Heart left ventricle (tissue), 16 donors: ENCODE measurements around the gene NOP53. TPM values are rescaled to one million over a fixed set of nuclear protein-coding genes. Genes with fewer than 3 reads are reported as not detected.

Experiments used
- ATAC-seq, 4 donors: fragments of 200-7000 bp; cut with Tn5 transposase; one replicate each; pipeline ENCODE4 v1.9.1; 2020 to 2022; ENCODE audit warnings: moderate library complexity in 4 of 4, mild to moderate bottlenecking in 3 of 4, moderate number of reproducible peaks in 1 of 4
- DNase-seq, 5 donors: peaks; one replicate each; pipeline ENCODE4 v3.0.0-alpha.2; 2020
- H3K27ac ChIP-seq, 12 donors: fragments of 200-600 bp; sonication (generic) in 4 of 12; one replicate each; pipeline versions ENCODE4 v1.5.0 to v1.8.0; 2016 to 2022; ENCODE audit warnings: mild to moderate bottlenecking in 2 of 12
- H3K27me3 ChIP-seq, 9 donors: fragments of 200-600 bp; sonication (generic) in 2 of 9; one replicate each; pipeline versions ENCODE4 v1.5.1 to v1.8.0; 2016 to 2022; ENCODE audit warnings: mild to moderate bottlenecking in 3 of 9
- H3K36me3 ChIP-seq, 9 donors: fragments of 200-600 bp; sonication (generic) in 2 of 9; one replicate each; pipeline versions ENCODE4 v1.5.0 to v1.8.0; 2018 to 2022; ENCODE audit warnings: mild to moderate bottlenecking in 2 of 9
- H3K4me1 ChIP-seq, 12 donors: fragments of 200-600 bp; sonication (generic) in 4 of 12; one replicate each; pipeline versions ENCODE4 v1.5.0 to v1.8.0; 2016 to 2022; ENCODE audit warnings: mild to moderate bottlenecking in 3 of 12
- H3K4me3 ChIP-seq, 12 donors: fragments of 200-600 bp; sonication (generic) in 4 of 12; one replicate each; pipeline versions ENCODE4 v1.5.0 to v1.8.0; 2017 to 2022; ENCODE audit warnings: mild to moderate bottlenecking in 9 of 12, moderate library complexity in 4 of 12
- H3K9me3 ChIP-seq, 12 donors: fragments of 200-600 bp; sonication (generic) in 4 of 12; one replicate each; pipeline versions ENCODE4 v1.5.0 to v1.8.0; 2016 to 2022; ENCODE audit warnings: mild to moderate bottlenecking in 1 of 12
- CTCF ChIP-seq, 12 donors: fragments of 200-600 bp; sonication (generic) in 4 of 12; IDR thresholded peaks; one replicate each; pipeline versions ENCODE4 v1.5.0 to v1.8.0; 2018 to 2022; ENCODE audit warnings: antibody characterized with exemption in 12 of 12, mild to moderate bottlenecking in 5 of 12
- POLR2A ChIP-seq, 2 donors: fragments of 450-650 bp; IDR thresholded peaks; one replicate each; pipeline ENCODE4 v1.6.1; 2017; ENCODE audit warnings: antibody characterized with exemption in 2 of 2, mild to moderate bottlenecking in 2 of 2, moderate library complexity in 2 of 2
- WGBS, 4 donors: extraction: QIAGEN DNeasy Blood & Tissue Kit in 2 of 4; methylation state at CpG; one replicate each; pipeline versions ENCODE4 v1.1.5 to v1.1.7; 2013 to 2018; 5-methylcytosine and 5-hydroxymethylcytosine counted together
- intact Hi-C, 10 donors: fragments of 100-400 bp; cut with DNase I; formaldehyde crosslinking; loops; one replicate each; pipeline versions ENCODE4 v1.11.1 to v1.14.2; 2022
- polyA plus RNA-seq, 2 donors: library from polyadenylated mRNA; stranded (reverse); fragments of 200-250 nt; gene quantifications; one replicate each; pipeline ENCODE4 v1.2.3, GENCODE V29; 2013
- total RNA-seq, 9 donors: library from RNA; depleted of rRNA in 2 of 9; stranded (reverse); fragments of >200 nt in 2 of 9; fragmentation: NEBNext Ultra II Directional in 3 of 9; extraction: Animal tissue kit (Norgen Biotek cat#: 25700) in 3 of 9; gene quantifications; one replicate each; pipeline versions ENCODE4 v1.1.0 to v1.2.4, GENCODE V29; 2016 to 2023
- donor health status: ischemic (EF 13 %, LVEDD 7.1; RV severe dilation, severe dysfunction).
- donor health status: healthy with polysubstance abuse.
- donor health status: DM: no; HTN: yes; CAD: no.
- donor health status: DM: no; HTN: no; CAD: no.
- donor health status: ischemic (EF 25% LVEDD 6.9; RV normal size, moderate dysfunction).
- donor health status: ischemic (EF 25% LVEDD 5.7; RV mildly dilated, moderate dysfunction).
- donor health status: healthy.
- donor health status: DM: yes; HTN: yes; CAD: no.
- donor health status: ischemic (EF 35%, LVEDD 5.7; RV mildly dilated, moderate dysfunction).
- donor health status: nonischemic (EF 11% LVEDD 7.7; RV severe dilation, severe dysfunction).
- donor health status: DM: yes; HTN: yes; CAD: no.
- donor health status: PGD.
- donor health status: ischemic (EF 29% LVEDD 5.4; RV normal size, mild dysfunction).
- donor health status: nonischemic (EF 23%, LVEDD 6.1; RV moderate dilation, normal function).

Gene NOP53
- total and polyA plus RNA-seq, 11 donors, result 132 to 259 (median 172) TPM

GRCh38 chr19:47701717-47702552 is 43.4 kb upstream of the NOP53 start:
- Histone ChIP-seq H3K27ac (no peak overlapping the region), H3K9me3 (no peaks in the 10 kb centered on the region), H3K4me3 (no peak overlapping the region), H3K4me1 (peaks cover 0 to 8% (median 4%) of the 10 kb centered on the region in 12 donors), H3K36me3 (peaks cover 0 to 54% (median 45%) of the 10 kb centered on the region in 9 donors), H3K27me3 (no peaks in the 10 kb centered on the region)
- no peak for TF ChIP-seq CTCF (IDR thresholded peaks at IDR 0.05)
- no peak for TF ChIP-seq POLR2A (IDR thresholded peaks at IDR 0.05)
- DNase-seq, result peak in 1 of 5 donors; percentile 55
- intact Hi-C loops, result loop anchor here in 3 of 10 donors (10.0 kb wide), 3 partner anchors 167 to 407 kb away; partner anchors contain the start of gene C5AR1 (in 1 of the 3)
- no peak for ATAC-seq
- 92 to 95% (median 94%) methylated on average over 46 to 91 of the region's 91 CpGs for WGBS, 4 donors

- WGBS, 4 donors, result 82 to 88% (median 85%) methylated on average over 18 of the region's 18 CpGs
- Histone ChIP-seq H3K4me1 (peaks cover 0 to 12% (median 3%) of the 10 kb centered on the region in 12 donors), H3K27ac (no peak overlapping the region), H3K27me3 (no peaks in the 10 kb centered on the region), H3K36me3 (peaks cover 0 to 54% (median 45%) of the 10 kb centered on the region in 9 donors), H3K9me3 (no peaks in the 10 kb centered on the region), H3K4me3 (no peak overlapping the region)
- ATAC-seq (no peak), DNase-seq (peak in 1 of 5 donors; percentile 57)
- intact Hi-C loops, result loop anchor here in 3 of 10 donors (10.0 kb wide), 3 partner anchors 168 to 408 kb away; partner anchors contain the start of gene C5AR1 (in 1 of the 3)
- no peak for TF ChIP-seq POLR2A (IDR thresholded peaks at IDR 0.05)
Observed at GRCh38 chr19:47702671-47703070, 42.7 kb upstream of the NOP53 start.

GRCh38 chr19:47703301-47703700 is 42.0 kb upstream of the NOP53 start:
- H3K27me3 ChIP-seq, result no peaks in the 10 kb centered on the region
- DNase-seq (no peak), ATAC-seq (no peak)
- 91 to 96% (median 94%) methylated on average over 5 of the region's 5 CpGs for WGBS, 4 donors
- no peak overlapping the region for H3K27ac ChIP-seq
- no peaks in the 10 kb centered on the region for H3K9me3 ChIP-seq
- TF ChIP-seq POLR2A (IDR thresholded peaks at IDR 0.05) (no peak), CTCF (IDR thresholded peaks at IDR 0.05) (no peak)
- H3K4me1 ChIP-seq, result peaks cover 0 to 6% (median 0%) of the 10 kb centered on the region in 12 donors
- H3K36me3 ChIP-seq, result peaks cover 0 to 53% (median 42%) of the 10 kb centered on the region in 9 donors
- H3K4me3 ChIP-seq, result no peak overlapping the region
- intact Hi-C loops, result loop anchor here in 3 of 10 donors (10.0 kb wide), 3 partner anchors 168 to 408 kb away; partner anchors contain the start of gene C5AR1 (in 1 of the 3)

GRCh38 chr19:47704024-47704423 is 41.3 kb upstream of the NOP53 start:
- Histone ChIP-seq H3K27me3 (no peaks in the 10 kb centered on the region), H3K36me3 (peaks cover 0 to 46% (median 34%) of the 10 kb centered on the region in 9 donors), H3K4me3 (no peak overlapping the region), H3K9me3 (no peaks in the 10 kb centered on the region), H3K4me1 (peaks cover 0 to 5% (median 0%) of the 10 kb centered on the region in 12 donors), H3K27ac (peak overlapping the region in 1 of 12 donors; percentile 28)
- no peak for DNase-seq
- WGBS, 4 donors, result 92 to 96% (median 93%) methylated on average over 11 of the region's 11 CpGs
- ATAC-seq, result no peak
- TF ChIP-seq CTCF (IDR thresholded peaks at IDR 0.05) (no peak), POLR2A (IDR thresholded peaks at IDR 0.05) (no peak)
- intact Hi-C loops, result loop anchor here in 3 of 10 donors (10.0 kb wide), 3 partner anchors 169 to 409 kb away; partner anchors contain the start of gene C5AR1 (in 1 of the 3)
